K562 (cell line): ENCODE measurements around the gene NR0B2. TPM values are rescaled to one million over a fixed set of nuclear protein-coding genes. Genes with fewer than 3 reads are reported as not detected.
A peak's percentile ranks its signal among the peaks of the same experiment; 100 is the strongest.

ENCODE experiments used
- ATF1 ChIP-seq, 2 experiments: fragments of 450-650 bp in 1 of 2; IDR thresholded peaks; 2 replicates each; pipeline ENCODE4 v1.6.1; 2016; ENCODE audit warnings: missing compliant biosample characterization in 1 of 2, missing genetic modification characterization in 1 of 2
- BDP1 ChIP-seq: IDR thresholded peaks from 3 replicates; pipeline ENCODE4 v1.6.1; 2011; ENCODE audit not compliant: insufficient read length, insufficient read depth
- CBX3 ChIP-seq, 2 experiments: IDR thresholded peaks; 1 replicate in 1 of 2; 2 replicates in 1 of 2; pipeline ENCODE4 v1.6.1; 2012; ENCODE audit warnings: inconsistent platforms in 2 of 2, low read length in 2 of 2, borderline replicate concordance in 1 of 2, control low read depth in 1 of 2
- CREBBP ChIP-seq: IDR thresholded peaks from one replicate; pipeline ENCODE4 v1.6.1; 2012; ENCODE audit warnings: low read depth, mild to moderate bottlenecking, control low read depth, inconsistent platforms, low read length
- CXXC5 ChIP-seq: fragments of 250-450 bp; sonication (Bioruptor Pico); IDR thresholded peaks from 2 replicates; pipeline ENCODE4 v1.8.0; 2022; ENCODE audit warnings: inconsistent platforms, mild to moderate bottlenecking, moderate library complexity
- FOXM1 ChIP-seq, 2 experiments: fragments of 450-650 bp in 1 of 2; sonication (generic) in 1 of 2; formaldehyde crosslinking in 1 of 2; IDR thresholded peaks; 2 replicates each; pipeline versions ENCODE4 v1.6.1 to v1.9.0; 2017 to 2022; ENCODE audit warnings: low read depth in 2 of 2, mild to moderate bottlenecking in 2 of 2, missing genetic modification reagents in 1 of 2, moderate library complexity in 1 of 2
- HDGF ChIP-seq: fragments of 450-650 bp; IDR thresholded peaks from 2 replicates; pipeline ENCODE4 v1.6.1; 2016
- NCOA4 ChIP-seq: fragments of 450-650 bp; IDR thresholded peaks from 2 replicates; pipeline ENCODE4 v1.6.1; 2018; ENCODE audit warnings: mild to moderate bottlenecking; ENCODE audit not compliant: partially characterized antibody
- POLR3G ChIP-seq: IDR thresholded peaks from 2 replicates; pipeline ENCODE4 v1.6.1; 2011; ENCODE audit not compliant: insufficient read length, insufficient replicate concordance; ENCODE audit errors: extremely low read depth
- RNF2 ChIP-seq: sonication (generic); IDR thresholded peaks from 2 replicates; pipeline ENCODE4 v1.6.1; 2016
- SNRNP70 ChIP-seq: fragments of 200-400 bp; formaldehyde crosslinking; optimal IDR thresholded peaks from 2 replicates; pipeline ENCODE3; 2017; ENCODE audit warnings: low read depth, low read length
- ZNF239 ChIP-seq: fragments of 250-450 bp; sonication (Bioruptor Pico); IDR thresholded peaks from 2 replicates; pipeline ENCODE4 v1.4.0; 2020; ENCODE audit warnings: mild to moderate bottlenecking
- ZNF699 ChIP-seq: fragments of 250-450 bp; sonication (Bioruptor Pico); IDR thresholded peaks from 2 replicates; pipeline ENCODE4 v1.8.0; 2021; ENCODE audit warnings: mild to moderate bottlenecking, moderate library complexity; ENCODE audit not compliant: insufficient replicate concordance
- polyA plus RNA-seq, 8 experiments: library from polyadenylated mRNA; depleted of rRNA in 4 of 8; stranded (reverse) in 5 of 8; unstranded in 3 of 8; fragments of >200 nt; fragmentation: Nextera tagmentation in 2 of 8; fragmentation: Illumina TruSeq in 1 of 8; extraction: Ambion mirVana in 2 of 8; extraction: Trizol in 1 of 8; gene quantifications; 2 replicates each; pipeline versions ENCODE4 v1.2.1 to v1.2.3, GENCODE V29; 2011 to 2014; ENCODE audit warnings: inconsistent platforms in 1 of 8, missing spikeins in 1 of 8
- total RNA-seq, 7 experiments: library from RNA; depleted of rRNA in 6 of 7; stranded (reverse); fragments of >200 nt in 6 of 7; fragmentation: Illumina TruSeq in 2 of 7; extraction: Trizol in 2 of 7; gene quantifications; 2 replicates each; pipeline versions ENCODE4 v1.2.1 to v1.2.3, GENCODE V29; 2011 to 2021; ENCODE audit warnings: low replicate concordance in 1 of 7
- TF ChIP-seq, protein P1 (sequence below), 2 experiments: fragments of 200-800 bp in 1 of 2; sonication (Bioruptor generic) in 1 of 2; sonication (generic) in 1 of 2; formaldehyde crosslinking in 1 of 2; IDR thresholded peaks in 1 of 2; conservative IDR thresholded peaks in 1 of 2; 2 replicates each; pipeline versions ENCODE4 v1.5.0 to v1.6.1; 2016 to 2020; ENCODE audit warnings: missing compliant biosample characterization in 1 of 2, missing genetic modification characterization in 1 of 2, missing genetic modification reagents in 1 of 2
- TF ChIP-seq, protein P2 (sequence below): fragments of 450-650 bp; IDR thresholded peaks from 2 replicates; pipeline ENCODE4 v1.7.0; 2016; ENCODE audit warnings: borderline replicate concordance
- TF ChIP-seq, protein P3 (sequence below), 2 experiments: fragments of 450-650 bp; conservative IDR thresholded peaks; 2 replicates each; pipeline ENCODE4 v1.6.1; 2017; ENCODE audit warnings: mild to moderate bottlenecking in 2 of 2, moderate library complexity in 2 of 2
- TF ChIP-seq, protein P4 (sequence below): fragments of 450-650 bp; IDR thresholded peaks from 2 replicates; pipeline ENCODE4 v1.6.1; 2017; ENCODE audit warnings: antibody characterized with exemption, mild to moderate bottlenecking
- TF ChIP-seq, protein P5 (sequence below): fragments of 250-450 bp; sonication (Bioruptor Pico); IDR thresholded peaks from 2 replicates; pipeline ENCODE4 v1.4.0; 2020

NR0B2 gene
- total and polyA plus RNA-seq, 9 of the 15 experiments (the other 6 are each of a cell fraction or from before 2014, with no cell fraction given) = not detected

DNA sequence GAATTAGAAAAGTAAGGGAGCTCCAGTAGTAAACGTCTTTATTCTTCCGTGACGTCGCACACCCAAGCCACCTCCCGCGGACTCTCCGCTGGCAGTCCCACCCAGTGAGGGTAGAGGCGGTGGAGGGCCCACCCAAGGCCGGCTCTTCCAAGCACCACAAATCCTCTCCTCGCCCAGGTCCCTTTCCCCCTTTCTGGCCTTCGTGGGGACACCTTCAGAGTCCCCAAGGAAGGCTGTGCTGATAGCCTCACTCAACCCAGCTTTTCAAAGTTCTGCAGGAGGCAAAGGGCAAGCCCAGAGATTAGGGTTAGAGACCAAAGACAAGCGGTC, 23.3 kb downstream of the NR0B2 start (continued):
- TF ChIP-seq CBX3 (IDR thresholded peaks at IDR 0.05; ENCODE audit: borderline replicate concordance in 1 of 2, low read length in 2 of 2) (no peak), ZNF699 (CRISPR knock-in tag) (no peak), CXXC5 (0 out of 2 replicates have a peak, but pooled peaks have one; percentile 9), FOXM1 (IDR thresholded peaks at IDR 0.05; ENCODE audit: low read depth) (no peak), FOXM1 (CRISPR knock-in tag; IDR thresholded peaks at IDR 0.05; ENCODE audit: low read depth) (no peak), ZNF239 (CRISPR knock-in tag) (0 out of 2 replicates have a peak, but pooled peaks have one; percentile 14), SNRNP70 (no peak), ATF1 (CRISPR knock-in tag; IDR thresholded peaks at IDR 0.05) (no peak), ATF1 (tag; IDR thresholded peaks at IDR 0.05) (peak; percentile 80; the same call in 1 of the 2 replicates), BDP1 (no peak), CREBBP (no peak), NCOA4 (no peak), POLR3G (no peak), HDGF (peak; percentile 48; the same call in 1 of the 2 replicates), RNF2 (no peak)
- TF ChIP-seq, protein P1, sequence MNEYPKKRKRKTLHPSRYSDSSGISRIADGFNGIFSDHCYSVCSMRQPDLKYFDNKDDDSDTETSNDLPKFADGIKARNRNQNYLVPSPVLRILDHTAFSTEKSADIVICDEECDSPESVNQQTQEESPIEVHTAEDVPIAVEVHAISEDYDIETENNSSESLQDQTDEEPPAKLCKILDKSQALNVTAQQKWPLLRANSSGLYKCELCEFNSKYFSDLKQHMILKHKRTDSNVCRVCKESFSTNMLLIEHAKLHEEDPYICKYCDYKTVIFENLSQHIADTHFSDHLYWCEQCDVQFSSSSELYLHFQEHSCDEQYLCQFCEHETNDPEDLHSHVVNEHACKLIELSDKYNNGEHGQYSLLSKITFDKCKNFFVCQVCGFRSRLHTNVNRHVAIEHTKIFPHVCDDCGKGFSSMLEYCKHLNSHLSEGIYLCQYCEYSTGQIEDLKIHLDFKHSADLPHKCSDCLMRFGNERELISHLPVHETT (CRISPR knock-in tag; conservative IDR thresholded peaks at IDR 0.05 in 1 of 2, IDR thresholded peaks at IDR 0.05 in 1 of 2) = 0 out of 4 replicates have a peak, but pooled peaks of 1 of the 2 experiments have one; percentile 61
- TF ChIP-seq, protein P2, sequence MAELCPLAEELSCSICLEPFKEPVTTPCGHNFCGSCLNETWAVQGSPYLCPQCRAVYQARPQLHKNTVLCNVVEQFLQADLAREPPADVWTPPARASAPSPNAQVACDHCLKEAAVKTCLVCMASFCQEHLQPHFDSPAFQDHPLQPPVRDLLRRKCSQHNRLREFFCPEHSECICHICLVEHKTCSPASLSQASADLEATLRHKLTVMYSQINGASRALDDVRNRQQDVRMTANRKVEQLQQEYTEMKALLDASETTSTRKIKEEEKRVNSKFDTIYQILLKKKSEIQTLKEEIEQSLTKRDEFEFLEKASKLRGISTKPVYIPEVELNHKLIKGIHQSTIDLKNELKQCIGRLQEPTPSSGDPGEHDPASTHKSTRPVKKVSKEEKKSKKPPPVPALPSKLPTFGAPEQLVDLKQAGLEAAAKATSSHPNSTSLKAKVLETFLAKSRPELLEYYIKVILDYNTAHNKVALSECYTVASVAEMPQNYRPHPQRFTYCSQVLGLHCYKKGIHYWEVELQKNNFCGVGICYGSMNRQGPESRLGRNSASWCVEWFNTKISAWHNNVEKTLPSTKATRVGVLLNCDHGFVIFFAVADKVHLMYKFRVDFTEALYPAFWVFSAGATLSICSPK = no peak
- TF ChIP-seq, protein P3, sequence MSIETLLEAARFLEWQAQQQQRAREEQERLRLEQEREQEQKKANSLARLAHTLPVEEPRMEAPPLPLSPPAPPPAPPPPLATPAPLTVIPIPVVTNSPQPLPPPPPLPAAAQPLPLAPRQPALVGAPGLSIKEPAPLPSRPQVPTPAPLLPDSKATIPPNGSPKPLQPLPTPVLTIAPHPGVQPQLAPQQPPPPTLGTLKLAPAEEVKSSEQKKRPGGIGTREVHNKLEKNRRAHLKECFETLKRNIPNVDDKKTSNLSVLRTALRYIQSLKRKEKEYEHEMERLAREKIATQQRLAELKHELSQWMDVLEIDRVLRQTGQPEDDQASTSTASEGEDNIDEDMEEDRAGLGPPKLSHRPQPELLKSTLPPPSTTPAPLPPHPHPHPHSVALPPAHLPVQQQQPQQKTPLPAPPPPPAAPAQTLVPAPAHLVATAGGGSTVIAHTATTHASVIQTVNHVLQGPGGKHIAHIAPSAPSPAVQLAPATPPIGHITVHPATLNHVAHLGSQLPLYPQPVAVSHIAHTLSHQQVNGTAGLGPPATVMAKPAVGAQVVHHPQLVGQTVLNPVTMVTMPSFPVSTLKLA (conservative IDR thresholded peaks at IDR 0.05) = no peak
- TF ChIP-seq, protein P4, sequence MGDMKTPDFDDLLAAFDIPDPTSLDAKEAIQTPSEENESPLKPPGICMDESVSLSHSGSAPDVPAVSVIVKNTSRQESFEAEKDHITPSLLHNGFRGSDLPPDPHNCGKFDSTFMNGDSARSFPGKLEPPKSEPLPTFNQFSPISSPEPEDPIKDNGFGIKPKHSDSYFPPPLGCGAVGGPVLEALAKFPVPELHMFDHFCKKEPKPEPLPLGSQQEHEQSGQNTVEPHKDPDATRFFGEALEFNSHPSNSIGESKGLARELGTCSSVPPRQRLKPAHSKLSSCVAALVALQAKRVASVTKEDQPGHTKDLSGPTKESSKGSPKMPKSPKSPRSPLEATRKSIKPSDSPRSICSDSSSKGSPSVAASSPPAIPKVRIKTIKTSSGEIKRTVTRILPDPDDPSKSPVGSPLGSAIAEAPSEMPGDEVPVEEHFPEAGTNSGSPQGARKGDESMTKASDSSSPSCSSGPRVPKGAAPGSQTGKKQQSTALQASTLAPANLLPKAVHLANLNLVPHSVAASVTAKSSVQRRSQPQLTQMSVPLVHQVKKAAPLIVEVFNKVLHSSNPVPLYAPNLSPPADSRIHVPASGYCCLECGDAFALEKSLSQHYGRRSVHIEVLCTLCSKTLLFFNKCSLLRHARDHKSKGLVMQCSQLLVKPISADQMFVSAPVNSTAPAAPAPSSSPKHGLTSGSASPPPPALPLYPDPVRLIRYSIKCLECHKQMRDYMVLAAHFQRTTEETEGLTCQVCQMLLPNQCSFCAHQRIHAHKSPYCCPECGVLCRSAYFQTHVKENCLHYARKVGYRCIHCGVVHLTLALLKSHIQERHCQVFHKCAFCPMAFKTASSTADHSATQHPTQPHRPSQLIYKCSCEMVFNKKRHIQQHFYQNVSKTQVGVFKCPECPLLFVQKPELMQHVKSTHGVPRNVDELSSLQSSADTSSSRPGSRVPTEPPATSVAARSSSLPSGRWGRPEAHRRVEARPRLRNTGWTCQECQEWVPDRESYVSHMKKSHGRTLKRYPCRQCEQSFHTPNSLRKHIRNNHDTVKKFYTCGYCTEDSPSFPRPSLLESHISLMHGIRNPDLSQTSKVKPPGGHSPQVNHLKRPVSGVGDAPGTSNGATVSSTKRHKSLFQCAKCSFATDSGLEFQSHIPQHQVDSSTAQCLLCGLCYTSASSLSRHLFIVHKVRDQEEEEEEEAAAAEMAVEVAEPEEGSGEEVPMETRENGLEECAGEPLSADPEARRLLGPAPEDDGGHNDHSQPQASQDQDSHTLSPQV = peak; percentile 35; the same call in 1 of the 2 replicates
- TF ChIP-seq, protein P5, sequence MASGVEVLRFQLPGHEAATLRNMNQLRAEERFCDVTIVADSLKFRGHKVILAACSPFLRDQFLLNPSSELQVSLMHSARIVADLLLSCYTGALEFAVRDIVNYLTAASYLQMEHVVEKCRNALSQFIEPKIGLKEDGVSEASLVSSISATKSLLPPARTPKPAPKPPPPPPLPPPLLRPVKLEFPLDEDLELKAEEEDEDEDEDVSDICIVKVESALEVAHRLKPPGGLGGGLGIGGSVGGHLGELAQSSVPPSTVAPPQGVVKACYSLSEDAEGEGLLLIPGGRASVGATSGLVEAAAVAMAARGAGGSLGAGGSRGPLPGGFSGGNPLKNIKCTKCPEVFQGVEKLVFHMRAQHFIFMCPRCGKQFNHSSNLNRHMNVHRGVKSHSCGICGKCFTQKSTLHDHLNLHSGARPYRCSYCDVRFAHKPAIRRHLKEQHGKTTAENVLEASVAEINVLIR (CRISPR knock-in tag) = peak; percentile 5; the same call in 1 of the 2 replicates
